Chondrocyte (in vitro differentiated cells): ENCODE results near the gene CCNB2. TPM values are rescaled to one million over a fixed set of nuclear protein-coding genes. Genes with fewer than 3 reads are reported as not detected.

Experiments used
- DNase-seq: peaks from one replicate; pipeline ENCODE4 v3.0.0; 2021; ENCODE audit warnings: mixed read lengths, low spot score
- H3K27ac Mint-ChIP-seq: one replicate; pipeline ENCODE4 v1.8.0; 2021; ENCODE audit warnings: mild to moderate bottlenecking, moderate library complexity, mixed read lengths; ENCODE audit not compliant: unreplicated experiment
- H3K27me3 Mint-ChIP-seq: 2 replicates; pipeline ENCODE4 v1.8.0; 2021; ENCODE audit warnings: low read depth, mixed read lengths
- H3K36me3 Mint-ChIP-seq: 2 replicates; pipeline ENCODE4 v1.8.0; 2021; ENCODE audit warnings: low read depth, mixed read lengths
- H3K4me1 Mint-ChIP-seq: 2 replicates; pipeline ENCODE4 v1.8.0; 2021; ENCODE audit warnings: low read depth, mild to moderate bottlenecking, mixed read lengths
- H3K4me3 Mint-ChIP-seq: one replicate; pipeline ENCODE4 v1.8.0; 2021; ENCODE audit warnings: mild to moderate bottlenecking, moderate library complexity, mixed read lengths; ENCODE audit not compliant: unreplicated experiment
- H3K9me3 Mint-ChIP-seq: 2 replicates; pipeline ENCODE4 v1.8.0; 2021; ENCODE audit warnings: low read depth, mixed read lengths
- CTCF ChIP-seq: fragments of 200-600 bp; sonication (generic); IDR thresholded peaks from 2 replicates; pipeline ENCODE4 v1.5.0; 2021; ENCODE audit warnings: antibody characterized with exemption, mild to moderate bottlenecking, moderate library complexity
- total RNA-seq: library from RNA; stranded (reverse); gene quantifications from 3 replicates; pipeline ENCODE4 v1.2.1, GENCODE V29; 2021

Gene CCNB2
- total RNA-seq, 1 donor from 2014 or later = 9.7 TPM

DNA sequence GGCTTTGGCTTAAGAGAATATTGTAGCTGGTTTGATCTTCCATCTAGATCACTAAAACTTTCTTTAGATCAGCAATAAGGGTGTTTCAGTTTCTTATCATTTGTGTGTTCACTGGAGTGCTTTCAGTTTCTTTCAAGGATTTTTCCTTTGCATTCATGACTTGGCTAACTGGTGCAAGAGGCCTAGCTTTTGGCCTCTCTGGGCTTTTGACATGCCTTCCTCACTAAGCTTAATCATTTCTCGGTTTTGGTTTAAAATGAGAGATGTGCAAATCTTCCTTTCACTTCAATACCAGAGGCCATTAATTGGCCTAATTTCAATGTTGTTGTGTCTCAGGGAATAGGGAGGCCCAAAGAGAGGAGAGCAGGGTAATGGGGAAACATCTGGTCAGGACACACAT is 30.3 kb upstream of the CCNB2 start:
- no peak for DNase-seq
- Mint-ChIP-seq H3K9me3 (peaks cover 15% of the 10 kb centered on the region), H3K4me3 (no peak overlapping the region), H3K27ac (no peak overlapping the region), H3K4me1 (peaks cover 3% of the 10 kb centered on the region), H3K27me3 (no peaks in the 10 kb centered on the region), H3K36me3 (peaks cover 29% of the 10 kb centered on the region)
- TF ChIP-seq CTCF = no peak

DNA sequence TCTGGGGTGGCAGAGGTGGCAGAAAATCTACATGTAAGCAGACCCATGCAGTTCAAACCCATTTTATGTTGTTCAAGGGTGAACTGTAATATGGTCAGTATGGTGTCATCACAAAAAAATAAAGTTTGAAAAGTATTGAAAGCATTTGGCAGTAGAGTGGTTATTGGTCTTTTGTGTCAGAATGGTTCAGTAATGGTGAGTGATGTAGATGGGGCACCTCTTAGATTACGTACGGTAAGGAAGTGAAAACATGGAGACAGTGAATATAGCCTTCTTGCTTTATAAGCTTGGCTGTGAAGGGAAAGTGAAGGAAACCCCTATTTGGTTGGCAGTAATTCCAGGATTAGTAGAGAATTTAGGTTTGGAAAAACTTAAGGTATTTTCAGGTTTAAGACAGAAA is 17.2 kb upstream of the CCNB2 start:
- H3K36me3 Mint-ChIP-seq = peaks cover 27% of the 10 kb centered on the region
- H3K27ac Mint-ChIP-seq = no peak overlapping the region
- DNase-seq = no peak
- TF ChIP-seq CTCF = no peak
- H3K27me3 Mint-ChIP-seq = no peaks in the 10 kb centered on the region
- H3K9me3 Mint-ChIP-seq = no peaks in the 10 kb centered on the region
- no peaks in the 10 kb centered on the region for H3K4me1 Mint-ChIP-seq
- no peak overlapping the region for H3K4me3 Mint-ChIP-seq

DNA sequence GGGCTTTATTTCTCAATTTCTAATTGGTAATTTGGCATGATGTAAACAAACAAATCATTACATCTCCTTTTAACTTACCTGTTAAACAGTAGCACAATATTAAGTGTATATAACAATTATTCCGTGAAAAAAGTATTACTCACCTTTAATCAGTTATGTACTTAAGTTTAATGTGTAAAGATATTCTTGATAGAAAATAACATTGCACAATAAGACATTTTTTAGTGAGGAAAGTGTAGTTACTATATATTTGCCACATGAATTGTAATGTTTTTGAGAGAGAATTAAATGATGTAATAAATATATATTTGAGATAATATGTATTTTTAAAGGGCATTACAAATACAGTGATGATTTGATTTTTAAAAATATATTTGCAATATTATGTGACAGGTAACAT is 10.9 kb upstream of the CCNB2 start:
- no peak for DNase-seq
- Mint-ChIP-seq H3K27ac (no peak overlapping the region), H3K27me3 (no peaks in the 10 kb centered on the region), H3K4me3 (no peak overlapping the region), H3K4me1 (no peaks in the 10 kb centered on the region), H3K9me3 (no peaks in the 10 kb centered on the region), H3K36me3 (peaks cover 19% of the 10 kb centered on the region)
- no peak for TF ChIP-seq CTCF

- Mint-ChIP-seq H3K9me3 (no peaks in the 10 kb centered on the region), H3K4me1 (no peaks in the 10 kb centered on the region), H3K27me3 (no peaks in the 10 kb centered on the region), H3K4me3 (no peak overlapping the region), H3K27ac (no peak overlapping the region), H3K36me3 (peaks cover 14% of the 10 kb centered on the region)
- no peak for DNase-seq
- TF ChIP-seq CTCF = no peak
Observed at GRCh38 chr15:59096429-59096828, 8.5 kb upstream of the CCNB2 start.

DNA sequence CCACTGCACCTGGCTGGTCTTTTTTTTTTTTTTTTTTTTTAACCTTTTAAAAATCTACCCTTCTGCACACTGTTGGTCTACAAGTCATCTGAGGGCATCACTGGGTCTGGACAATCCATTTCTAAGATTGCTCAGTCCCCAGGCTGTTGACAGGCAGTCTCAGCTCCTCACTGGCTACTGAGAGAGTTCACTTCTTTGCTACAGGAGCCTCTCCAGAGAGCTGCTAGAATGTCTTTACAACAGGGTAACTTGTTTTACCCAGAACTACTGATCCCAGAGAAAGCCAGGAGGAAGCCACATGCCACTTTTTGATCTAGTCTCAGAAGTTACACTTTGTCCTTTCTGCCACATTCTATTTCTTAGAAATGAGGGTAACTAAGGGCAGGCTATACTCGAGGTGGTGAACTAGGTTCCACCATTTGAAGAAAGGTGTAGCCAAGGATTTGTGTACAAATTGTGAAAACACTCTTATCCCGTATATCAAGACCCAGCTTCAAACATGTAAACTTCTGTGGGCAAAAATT is 5.7 kb upstream of the CCNB2 start:
- no peak overlapping the region for H3K4me3 Mint-ChIP-seq
- H3K36me3 Mint-ChIP-seq = peaks cover 8% of the 10 kb centered on the region
- no peak for TF ChIP-seq CTCF
- peaks cover under 1% of the 10 kb centered on the region for H3K4me1 Mint-ChIP-seq
- no peaks in the 10 kb centered on the region for H3K9me3 Mint-ChIP-seq
- no peak overlapping the region for H3K27ac Mint-ChIP-seq
- no peaks in the 10 kb centered on the region for H3K27me3 Mint-ChIP-seq
- no peak for DNase-seq
